PC-9 (cell line): ENCODE results near the gene XXYLT1. TPM values are rescaled to one million over a fixed set of nuclear protein-coding genes. Genes with fewer than 3 reads are reported as not detected.

Experiments used
- BruUV-seq: library from RNA; stranded (reverse); fragments of 400-500 nt; replicated peaks from 2 replicates; lab custom pipeline; 2021; lab: Mats Ljungman, UMichigan
- CTCF ChIA-PET: fragments of 300-600 bp; sonication (Branson Sonifier 250); formaldehyde crosslinking; loops from one replicate; lab custom pipeline; 2022; ENCODE audit warnings: antibody characterized with exemption; lab: Charles Lee
- POLR2A ChIA-PET: fragments of 300-600 bp; sonication (Branson Sonifier 250); formaldehyde crosslinking; loops from one replicate; lab custom pipeline; 2022; ENCODE audit warnings: antibody characterized with exemption; ENCODE audit not compliant: unreplicated experiment; lab: Charles Lee
- DNase-seq, 2 experiments: peaks; one replicate each; pipeline versions ENCODE4 v3.0.0 to v3.0.0-alpha.2; 2015 to 2022; ENCODE audit warnings: mixed read lengths in 1 of 2
- H2AFZ ChIP-seq: fragments of 200-600 bp; sonication (generic); 2 replicates; pipeline ENCODE4 v1.8.1; 2017; ENCODE audit warnings: antibody characterized with exemption
- H3F3A ChIP-seq: fragments of 200-600 bp; sonication (generic); 2 replicates; pipeline ENCODE4 v1.8.1; 2017; ENCODE audit warnings: antibody characterized with exemption, mild to moderate bottlenecking, low read depth; ENCODE audit not compliant: insufficient read depth
- H3K27ac ChIP-seq: fragments of 200-600 bp; sonication (generic); 2 replicates; pipeline ENCODE4 v1.6.1; 2016; ENCODE audit warnings: mixed run types
- H3K27me3 ChIP-seq: fragments of 200-600 bp; sonication (generic); 2 replicates; pipeline ENCODE4 v1.6.1; 2016; ENCODE audit warnings: low read depth, mixed run types; ENCODE audit not compliant: insufficient read depth
- H3K36me3 ChIP-seq: fragments of 200-600 bp; sonication (generic); 2 replicates; pipeline ENCODE4 v1.6.1; 2016; ENCODE audit warnings: low read depth, mixed run types
- H3K4me1 ChIP-seq: fragments of 200-600 bp; sonication (generic); replicated peaks from 2 replicates; pipeline ENCODE4 v1.6.1; 2016; ENCODE audit warnings: mixed run types; ENCODE audit not compliant: insufficient read depth
- H3K4me2 ChIP-seq: fragments of 200-600 bp; sonication (generic); 2 replicates; pipeline ENCODE4 v1.6.1; 2017; ENCODE audit warnings: mixed run types
- H3K4me3 ChIP-seq: fragments of 200-600 bp; sonication (generic); 2 replicates; pipeline ENCODE4 v1.6.1; 2016; ENCODE audit warnings: mixed run types
- H3K79me2 ChIP-seq: fragments of 200-600 bp; sonication (generic); 2 replicates; pipeline ENCODE4 v1.6.1; 2017; ENCODE audit warnings: low read depth, mixed run types
- H3K9me2 ChIP-seq: fragments of 200-600 bp; sonication (generic); 2 replicates; pipeline ENCODE4 v1.8.1; 2017; ENCODE audit warnings: mild to moderate bottlenecking; ENCODE audit not compliant: insufficient read depth
- H3K9me3 ChIP-seq: fragments of 200-600 bp; sonication (generic); 2 replicates; pipeline ENCODE4 v1.8.1; 2016; ENCODE audit warnings: low read depth; ENCODE audit not compliant: insufficient read depth
- H4K20me1 ChIP-seq: fragments of 200-600 bp; sonication (generic); 2 replicates; pipeline ENCODE4 v1.8.1; 2017; ENCODE audit not compliant: insufficient read depth
- CTCF ChIP-seq: fragments of 200-600 bp; sonication (generic); conservative IDR thresholded peaks from 2 replicates; pipeline ENCODE4 v1.6.1; 2017; ENCODE audit warnings: mixed run types, antibody characterized with exemption, mild to moderate bottlenecking, moderate library complexity
- EZH2 ChIP-seq: fragments of 200-600 bp; sonication (generic); IDR thresholded peaks from 2 replicates; pipeline ENCODE4 v1.8.0; 2017; ENCODE audit warnings: antibody characterized with exemption, low read depth
- intact Hi-C: fragments of 100-400 bp; cut with micrococcal nuclease; formaldehyde crosslinking; loops from one replicate; pipeline ENCODE4 v1.10.0; 2022; ENCODE audit not compliant: unreplicated experiment
- total RNA-seq: library from RNA; stranded (reverse); gene quantifications from 2 replicates; pipeline ENCODE4 v1.2.3, GENCODE V29; 2021

XXYLT1 gene
- total RNA-seq, 1 experiment from 2014 or later = 13.3 TPM

- TF ChIP-seq CTCF = no peak
- Histone ChIP-seq H2AFZ (no peak overlapping the region), H3K27ac (peak overlapping the region; percentile 21), H4K20me1 (no peaks in the 10 kb centered on the region), H3K4me2 (no peak overlapping the region), H3K36me3 (peaks cover 38% of the 10 kb centered on the region), H3F3A (0 out of 2 replicates have a peak, but pooled peaks cover 7% of the 10 kb centered on the region), H3K79me2 (no peaks in the 10 kb centered on the region), H3K9me2 (no peaks in the 10 kb centered on the region), H3K4me1 (no peaks in the 10 kb centered on the region; the same call in 1 of the 2 replicates), H3K4me3 (no peak overlapping the region), H3K9me3 (no peaks in the 10 kb centered on the region), H3K27me3 (no peaks in the 10 kb centered on the region)
- intact Hi-C loops = no loop called here
- DNase-seq = peak in 1 of 2 experiments; percentile 62
- BruUV-seq = no TSS peak
- CTCF ChIA-PET = no interaction called here
- POLR2A ChIA-PET = interaction anchor here (0.6 kb wide), 1 partner anchor 257 kb away, joined by 3 read pairs; no protein-coding TSS in a partner anchor
Measured at GRCh38 chr3:195286115-195286872, 15.3 kb upstream of the XXYLT1 start.

GRCh38 chr3:195285372-195285771 is 14.4 kb upstream of the XXYLT1 start:
- intact Hi-C loops = no loop called here
- ChIA-PET CTCF (no interaction called here), POLR2A (no interaction called here)
- Histone ChIP-seq H3K9me3 (no peaks in the 10 kb centered on the region), H3K36me3 (peaks cover 39% of the 10 kb centered on the region), H3K27ac (no peak overlapping the region), H3K79me2 (no peaks in the 10 kb centered on the region), H3K27me3 (no peaks in the 10 kb centered on the region), H3K9me2 (no peaks in the 10 kb centered on the region), H4K20me1 (no peaks in the 10 kb centered on the region), H2AFZ (no peak overlapping the region), H3K4me3 (no peak overlapping the region), H3K4me2 (no peak overlapping the region), H3F3A (0 out of 2 replicates have a peak, but pooled peaks cover 7% of the 10 kb centered on the region), H3K4me1 (no peaks in the 10 kb centered on the region; the same call in 1 of the 2 replicates)
- TF ChIP-seq CTCF = no peak
- no peak for TF ChIP-seq EZH2
- no TSS peak for BruUV-seq
- DNase-seq = no peak

GRCh38 chr3:195284842-195285241 is 13.9 kb upstream of the XXYLT1 start:
- Histone ChIP-seq H3K4me1 (no peaks in the 10 kb centered on the region; the same call in 1 of the 2 replicates), H2AFZ (no peak overlapping the region), H3K36me3 (peaks cover 36% of the 10 kb centered on the region), H3K79me2 (no peaks in the 10 kb centered on the region), H3K9me2 (no peaks in the 10 kb centered on the region), H3K4me3 (no peak overlapping the region), H3K27me3 (no peaks in the 10 kb centered on the region), H3K9me3 (no peaks in the 10 kb centered on the region), H3F3A (0 out of 2 replicates have a peak, but pooled peaks cover 7% of the 10 kb centered on the region), H3K27ac (no peak overlapping the region), H3K4me2 (no peak overlapping the region), H4K20me1 (no peaks in the 10 kb centered on the region)
- no peak for DNase-seq
- TF ChIP-seq CTCF (no peak), EZH2 (no peak)
- BruUV-seq = no TSS peak
- CTCF ChIA-PET = no interaction called here
- intact Hi-C loops = no loop called here
- POLR2A ChIA-PET = no interaction called here
